Peyer's patch (tissue), 4 donors: Measurements from ENCODE around the gene PHC2. TPM values are rescaled to one million over a fixed set of nuclear protein-coding genes. Genes with fewer than 3 reads are reported as not detected.

ENCODE experiments used
- DNase-seq, 3 donors: peaks; one replicate each; pipeline ENCODE4 v3.0.0-alpha.2; 2017 to 2019
- H3K27ac ChIP-seq, 4 donors: fragments of 200-600 bp; sonication (generic); one replicate each; pipeline ENCODE4 v1.5.1; 2016 to 2019
- H3K27me3 ChIP-seq, 2 donors: fragments of 200-600 bp; sonication (generic); one replicate each; pipeline ENCODE4 v1.5.1; 2019
- H3K36me3 ChIP-seq, 3 donors: fragments of 200-600 bp; sonication (generic); one replicate each; pipeline ENCODE4 v1.5.1; 2016 to 2019
- H3K4me1 ChIP-seq, 4 donors: fragments of 200-600 bp; sonication (generic); one replicate each; pipeline ENCODE4 v1.5.1; 2016 to 2019
- H3K4me3 ChIP-seq, 4 donors: fragments of 200-600 bp; sonication (generic); 1 replicate in 3 of 4; 2 replicates in 1 of 4; pipeline ENCODE4 v1.5.1; 2016 to 2019; ENCODE audit warnings: mild to moderate bottlenecking in 1 of 4
- H3K9me3 ChIP-seq, 4 donors: fragments of 200-600 bp; sonication (generic); one replicate each; pipeline ENCODE4 v1.5.1; 2016 to 2019; ENCODE audit warnings: mild to moderate bottlenecking in 1 of 4
- CTCF ChIP-seq, 6 experiments: fragments of 450-650 bp in 4 of 6; fragments of 200-600 bp in 2 of 6; sonication (generic) in 1 of 6; IDR thresholded peaks; one replicate each; pipeline ENCODE4 v1.5.1; 2017 to 2019; ENCODE audit warnings: antibody characterized with exemption in 6 of 6, mild to moderate bottlenecking in 3 of 6, moderate library complexity in 1 of 6
- POLR2A ChIP-seq, 2 donors: fragments of 450-650 bp; IDR thresholded peaks; one replicate each; pipeline ENCODE4 v1.5.1; 2017; ENCODE audit warnings: antibody characterized with exemption in 2 of 2, mild to moderate bottlenecking in 2 of 2, moderate library complexity in 2 of 2
- total RNA-seq, 4 donors: library from RNA; depleted of rRNA; stranded (reverse); fragments of >200 nt; gene quantifications; one replicate each; pipeline ENCODE4 v1.1.0, GENCODE V29; 2016

PHC2 gene
- total RNA-seq, 4 donors from 2014 or later: 50.3 to 71.1 (median 65.9) TPM

GRCh38 chr1:33319186-33319948 lies 111.5 kb downstream of the PHC2 start:
- Histone ChIP-seq H3K4me3 (no peak overlapping the region), H3K4me1 (no peaks in the 10 kb centered on the region), H3K27me3 (no peaks in the 10 kb centered on the region), H3K27ac (no peak overlapping the region), H3K9me3 (no peaks in the 10 kb centered on the region), H3K36me3 (peaks cover 0 to 24% (median under 1%) of the 10 kb centered on the region in 3 donors)
- peak in 1 of 3 donors; percentile 13 for DNase-seq
- TF ChIP-seq CTCF (IDR thresholded peaks at IDR 0.05) (no peak), POLR2A (IDR thresholded peaks at IDR 0.05) (no peak)

GRCh38 chr1:33317946-33318345 lies 112.9 kb downstream of the PHC2 start:
- TF ChIP-seq CTCF (IDR thresholded peaks at IDR 0.05) (no peak), POLR2A (IDR thresholded peaks at IDR 0.05) (no peak)
- Histone ChIP-seq H3K9me3 (no peaks in the 10 kb centered on the region), H3K27me3 (no peaks in the 10 kb centered on the region), H3K36me3 (peaks cover 0 to 10% (median 0%) of the 10 kb centered on the region in 3 donors), H3K27ac (no peak overlapping the region), H3K4me1 (no peaks in the 10 kb centered on the region), H3K4me3 (no peak overlapping the region)
- DNase-seq: no peak

GRCh38 chr1:33317354-33317753 lies 113.5 kb downstream of the PHC2 start:
- H3K27ac ChIP-seq: no peak overlapping the region
- H3K36me3 ChIP-seq: peaks cover 0 to 7% (median 0%) of the 10 kb centered on the region in 3 donors
- no peak overlapping the region for H3K4me3 ChIP-seq
- no peak for DNase-seq
- no peaks in the 10 kb centered on the region for H3K4me1 ChIP-seq
- no peaks in the 10 kb centered on the region for H3K9me3 ChIP-seq
- TF ChIP-seq CTCF (IDR thresholded peaks at IDR 0.05): no peak
- no peak for TF ChIP-seq POLR2A (IDR thresholded peaks at IDR 0.05)
- no peaks in the 10 kb centered on the region for H3K27me3 ChIP-seq

GRCh38 chr1:33316601-33317000 lies 114.3 kb downstream of the PHC2 start:
- H3K4me3 ChIP-seq: no peak overlapping the region
- H3K27ac ChIP-seq: no peak overlapping the region
- DNase-seq: no peak
- no peaks in the 10 kb centered on the region for H3K9me3 ChIP-seq
- H3K27me3 ChIP-seq: no peaks in the 10 kb centered on the region
- H3K4me1 ChIP-seq: no peaks in the 10 kb centered on the region
- TF ChIP-seq CTCF (IDR thresholded peaks at IDR 0.05) (no peak), POLR2A (IDR thresholded peaks at IDR 0.05) (no peak)
- peaks cover 0 to 2% (median 0%) of the 10 kb centered on the region in 3 donors for H3K36me3 ChIP-seq

GRCh38 chr1:33314416-33314815 lies 116.5 kb downstream of the PHC2 start:
- H3K4me3 ChIP-seq: no peak overlapping the region
- no peaks in the 10 kb centered on the region for H3K4me1 ChIP-seq
- DNase-seq: no peak
- no peak for TF ChIP-seq POLR2A (IDR thresholded peaks at IDR 0.05)
- TF ChIP-seq CTCF (IDR thresholded peaks at IDR 0.05): no peak
- H3K27me3 ChIP-seq: no peaks in the 10 kb centered on the region
- H3K36me3 ChIP-seq: no peaks in the 10 kb centered on the region
- no peak overlapping the region for H3K27ac ChIP-seq
- H3K9me3 ChIP-seq: no peaks in the 10 kb centered on the region
